HG03521 (cell line): ENCODE measurements around the gene THSD7A.

Experiments used
- ATAC-seq: cut with Tn5 transposase; IDR thresholded peaks from one replicate; pipeline ENCODE4 v1.9.1; 2021; ENCODE audit warnings: mild to moderate bottlenecking, moderate library complexity; ENCODE audit not compliant: unreplicated experiment

The THSD7A gene

GRCh38 chr7:11818281-11818680, 13.7 kb downstream of the THSD7A start:
- no peak for ATAC-seq

- no peak for ATAC-seq
Measured at GRCh38 chr7:11817111-11817740, 14.8 kb downstream of the THSD7A start.

- no peak for ATAC-seq
Measured at GRCh38 chr7:11811709-11812108, 20.3 kb downstream of the THSD7A start.

GRCh38 chr7:11810043-11810625, 21.9 kb downstream of the THSD7A start:
- ATAC-seq: no peak

- ATAC-seq: no peak
Measured at GRCh38 chr7:11807000-11807399, 25.0 kb downstream of the THSD7A start.

GRCh38 chr7:11804621-11805020, 27.4 kb downstream of the THSD7A start:
- no peak for ATAC-seq

- no peak for ATAC-seq
Measured at GRCh38 chr7:11795231-11795630, 36.8 kb downstream of the THSD7A start.

- ATAC-seq: no peak
Measured at GRCh38 chr7:11792166-11792565, 39.8 kb downstream of the THSD7A start.

GRCh38 chr7:11788568-11788967, 43.4 kb downstream of the THSD7A start:
- no peak for ATAC-seq

- ATAC-seq: no peak
Measured at GRCh38 chr7:11787534-11787933, 44.5 kb downstream of the THSD7A start.

- no peak for ATAC-seq
Measured at GRCh38 chr7:11786186-11786585, 45.8 kb downstream of the THSD7A start.

- no peak for ATAC-seq
Measured at GRCh38 chr7:11784769-11785536, 47.0 kb downstream of the THSD7A start.

GRCh38 chr7:11779864-11780674, 51.9 kb downstream of the THSD7A start:
- ATAC-seq: no peak

- ATAC-seq: no peak
Measured at GRCh38 chr7:11776039-11776438, 56.0 kb downstream of the THSD7A start.

- ATAC-seq: no peak
Measured at GRCh38 chr7:11775401-11775800, 56.6 kb downstream of the THSD7A start.

GRCh38 chr7:11768263-11768662, 63.7 kb downstream of the THSD7A start:
- ATAC-seq: no peak

GRCh38 chr7:11767148-11767547, 64.8 kb downstream of the THSD7A start:
- ATAC-seq: no peak

- ATAC-seq: no peak
Measured at GRCh38 chr7:11760372-11760771, 71.6 kb downstream of the THSD7A start.

GRCh38 chr7:11758627-11759111, 73.3 kb downstream of the THSD7A start:
- ATAC-seq: no peak

- no peak for ATAC-seq
Measured at GRCh38 chr7:11757153-11757552, 74.8 kb downstream of the THSD7A start.

GRCh38 chr7:11754933-11755332, 77.1 kb downstream of the THSD7A start:
- ATAC-seq: no peak
